Measurements from ENCODE around the gene EXO5.

Gene EXO5

GRCh38 chr1:40563266-40563665 is 54.7 kb downstream of the EXO5 start:
- Mint-ChIP-seq H3K27ac (no peak overlapping the region), H3K4me1 (ENCODE audit: low read depth in 2 of 2) (no peaks in the 10 kb centered on the region), H3K4me3 (no peak overlapping the region), H3K27me3 (peaks cover 17 to 30% of the 10 kb centered on the region in 2 donors), H3K36me3 (ENCODE audit: insufficient read depth) (no peaks in the 10 kb centered on the region), H3K9me3 (no peaks in the 10 kb centered on the region)
- no peak for DNase-seq
- no peak for ATAC-seq (replicated peaks)

- no peaks in the 10 kb centered on the region for H3K4me1 Mint-ChIP-seq (ENCODE audit: low read depth in 2 of 2)
- no peaks in the 10 kb centered on the region for H3K36me3 Mint-ChIP-seq (ENCODE audit: insufficient read depth)
- H3K27me3 Mint-ChIP-seq, result peaks cover 17 to 30% of the 10 kb centered on the region in 2 donors
- ATAC-seq (replicated peaks) (no peak), DNase-seq (no peak)
- no peaks in the 10 kb centered on the region for H3K9me3 Mint-ChIP-seq
- H3K4me3 Mint-ChIP-seq, result no peak overlapping the region
- no peak overlapping the region for H3K27ac Mint-ChIP-seq
These were observed 55.9 kb downstream of the EXO5 start for GRCh38 chr1:40564506-40564905.

GRCh38 chr1:40564913-40565312 is 56.3 kb downstream of the EXO5 start:
- peaks cover 17 to 30% of the 10 kb centered on the region in 2 donors for H3K27me3 Mint-ChIP-seq
- H3K4me1 Mint-ChIP-seq (ENCODE audit: low read depth in 2 of 2), result no peaks in the 10 kb centered on the region
- no peak for DNase-seq
- H3K27ac Mint-ChIP-seq, result no peak overlapping the region
- H3K9me3 Mint-ChIP-seq, result no peaks in the 10 kb centered on the region
- ATAC-seq (replicated peaks), result no peak
- H3K36me3 Mint-ChIP-seq (ENCODE audit: insufficient read depth), result no peaks in the 10 kb centered on the region
- no peak overlapping the region for H3K4me3 Mint-ChIP-seq
